ENCODE data around the gene NME4. TPM values are rescaled to one million over a fixed set of nuclear protein-coding genes. Genes with fewer than 3 reads are reported as not detected.

Gene NME4
- total and polyA plus RNA-seq, 2 donors (not counting 1 experiment from before 2014, with no cell fraction given): 48.7 to 61.9 TPM

DNA sequence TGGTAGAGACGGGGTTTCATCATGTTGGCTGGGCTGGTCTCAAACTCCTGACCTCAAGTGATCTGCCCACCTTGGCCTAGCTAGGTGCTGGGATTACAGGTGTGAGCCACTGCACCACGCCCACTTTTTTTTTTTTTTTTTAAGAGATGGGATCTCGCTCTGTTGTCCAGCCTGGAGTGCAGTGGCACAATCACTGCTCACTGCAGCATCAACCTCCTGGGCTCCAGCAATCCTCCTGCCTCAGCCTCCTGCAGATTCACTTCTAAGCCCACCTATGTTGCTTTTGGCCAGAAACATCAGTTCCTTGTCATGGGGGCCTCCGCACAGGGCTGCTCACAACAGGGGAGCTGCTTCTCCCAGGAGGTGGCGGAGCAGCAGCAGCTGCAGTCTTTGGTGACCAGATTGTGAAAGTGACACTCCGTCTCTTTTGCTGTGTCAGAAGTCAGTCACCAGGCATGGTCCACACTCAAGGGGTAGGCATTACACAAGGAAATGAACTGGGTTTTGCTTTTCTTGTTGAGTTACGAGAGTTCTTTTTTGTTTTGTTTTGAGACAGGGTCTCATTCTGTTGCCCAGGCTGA lies 4.5 kb upstream of the NME4 start:
- DNase-seq (no peak), ATAC-seq (ENCODE audit: low read depth) (no peak)
- no peak overlapping the region for H3K4me3 ChIP-seq (ENCODE audit: control extremely low read depth in 1 of 5, extremely low read depth in 1 of 5, insufficient read depth in 1 of 5, low read depth in 2 of 5, low read length in 4 of 5)
- intact Hi-C loops (cut with micrococcal nuclease): loop anchor here (5.0 kb wide), 2 partner anchors 95 to 275 kb away; partner anchors contain the start of gene RHOT2
- CTCF ChIA-PET: interaction anchor here (0.6 to 2.6 kb wide), 6 partner anchors 9 to 184 kb away, joined by 3 to 19 read pairs (median 4); partner anchors contain the start of genes DECR2, LUC7L and NHLRC4
- H3K9me3 Mint-ChIP-seq (ENCODE audit: insufficient read depth): no peaks in the 10 kb centered on the region
- peaks cover 0 to 11% (median 0%) of the 10 kb centered on the region in 3 donors for H3K9me3 ChIP-seq (ENCODE audit: control extremely low read depth in 1 of 3, control insufficient read depth in 2 of 3, insufficient read depth in 1 of 3, low read length in 2 of 3)
- no peaks in the 10 kb centered on the region for H4K20me1 ChIP-seq (ENCODE audit: control insufficient read depth, insufficient read depth, low read length, poor library complexity, severe bottlenecking)
- H3K36me3 ChIP-seq (replicated peaks in 1 of 2; ENCODE audit: control extremely low read depth in 1 of 2, control insufficient read depth in 1 of 2, extremely low read depth in 1 of 2, insufficient read depth in 2 of 2, low read length in 1 of 2): no peaks in the 10 kb centered on the region
- H3K4me3 Mint-ChIP-seq: no peak overlapping the region
- H3K4me1 ChIP-seq (ENCODE audit: control insufficient read depth in 2 of 2, insufficient read depth in 2 of 2, low read length in 2 of 2): peaks cover 13 to 23% of the 10 kb centered on the region in 2 donors
- no peak overlapping the region for H3K27ac ChIP-seq (ENCODE audit: low read length in 2 of 2)
- no peaks in the 10 kb centered on the region for H3K27me3 ChIP-seq (replicated peaks in 1 of 4; ENCODE audit: control extremely low read depth in 1 of 4, control insufficient read depth in 3 of 4, insufficient read depth in 4 of 4, low read length in 3 of 4)
- no peak overlapping the region for H3K4me2 ChIP-seq (replicated peaks; ENCODE audit: low read depth, low read length, poor library complexity, severe bottlenecking)
- H3K79me2 ChIP-seq (ENCODE audit: control insufficient read depth, insufficient read depth, low read length): no peaks in the 10 kb centered on the region
- no peak for TF ChIP-seq EZH2 (IDR thresholded peaks at IDR 0.05; ENCODE audit: borderline replicate concordance, insufficient read depth, low read depth, low read length, poor library complexity, severe bottlenecking)
- TF ChIP-seq, protein P1, sequence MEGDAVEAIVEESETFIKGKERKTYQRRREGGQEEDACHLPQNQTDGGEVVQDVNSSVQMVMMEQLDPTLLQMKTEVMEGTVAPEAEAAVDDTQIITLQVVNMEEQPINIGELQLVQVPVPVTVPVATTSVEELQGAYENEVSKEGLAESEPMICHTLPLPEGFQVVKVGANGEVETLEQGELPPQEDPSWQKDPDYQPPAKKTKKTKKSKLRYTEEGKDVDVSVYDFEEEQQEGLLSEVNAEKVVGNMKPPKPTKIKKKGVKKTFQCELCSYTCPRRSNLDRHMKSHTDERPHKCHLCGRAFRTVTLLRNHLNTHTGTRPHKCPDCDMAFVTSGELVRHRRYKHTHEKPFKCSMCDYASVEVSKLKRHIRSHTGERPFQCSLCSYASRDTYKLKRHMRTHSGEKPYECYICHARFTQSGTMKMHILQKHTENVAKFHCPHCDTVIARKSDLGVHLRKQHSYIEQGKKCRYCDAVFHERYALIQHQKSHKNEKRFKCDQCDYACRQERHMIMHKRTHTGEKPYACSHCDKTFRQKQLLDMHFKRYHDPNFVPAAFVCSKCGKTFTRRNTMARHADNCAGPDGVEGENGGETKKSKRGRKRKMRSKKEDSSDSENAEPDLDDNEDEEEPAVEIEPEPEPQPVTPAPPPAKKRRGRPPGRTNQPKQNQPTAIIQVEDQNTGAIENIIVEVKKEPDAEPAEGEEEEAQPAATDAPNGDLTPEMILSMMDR (IDR thresholded peaks at IDR 0.05): no peak
- H3K27ac Mint-ChIP-seq: peak overlapping the region; percentile 3
- no peak overlapping the region for H3K9ac ChIP-seq (ENCODE audit: low read length)
- peaks cover 16% of the 10 kb centered on the region for H3K4me1 Mint-ChIP-seq
- no peaks in the 10 kb centered on the region for H3K27me3 Mint-ChIP-seq
- 77% methylated on average over 4 of the region's 7 CpGs for WGBS (ENCODE audit: insufficient coverage)
- POLR2A ChIA-PET: interaction anchor here (0.6 to 1.3 kb wide), 3 partner anchors 9 to 169 kb away, joined by 3 to 9 read pairs (median 5); partner anchors contain the start of gene DECR2
- H2AFZ ChIP-seq (ENCODE audit: insufficient read depth, low read depth, low read length, poor library complexity, severe bottlenecking): no peak overlapping the region

DNA sequence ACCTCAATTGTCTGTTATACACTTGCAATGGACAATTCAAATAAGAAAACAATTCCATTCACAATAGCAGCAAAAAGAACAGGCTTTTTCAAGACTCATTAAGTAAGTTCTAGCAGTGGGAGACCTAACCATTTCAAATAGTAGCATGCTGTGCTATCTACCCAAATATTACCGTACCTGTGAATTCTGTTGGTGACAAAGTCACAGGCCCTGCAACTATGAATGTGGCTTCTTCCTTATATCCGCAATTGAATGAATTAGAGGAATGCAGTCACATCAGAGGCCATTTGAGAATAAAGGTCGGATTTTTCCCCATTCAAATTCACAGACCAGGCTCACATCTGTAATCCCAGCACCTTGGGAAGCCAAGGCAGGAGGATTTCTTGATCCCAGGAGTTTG lies 800 bp upstream of the NME4 start:
- Histone ChIP-seq H3K9ac (ENCODE audit: low read length) (no peak overlapping the region), H3K27me3 (replicated peaks in 1 of 4; ENCODE audit: control extremely low read depth in 1 of 4, control insufficient read depth in 3 of 4, insufficient read depth in 4 of 4, low read length in 3 of 4) (no peaks in the 10 kb centered on the region), H2AFZ (ENCODE audit: insufficient read depth, low read depth, low read length, poor library complexity, severe bottlenecking) (no peak overlapping the region), H3K79me2 (ENCODE audit: control insufficient read depth, insufficient read depth, low read length) (no peaks in the 10 kb centered on the region), H3K4me1 (ENCODE audit: control insufficient read depth in 2 of 2, insufficient read depth in 2 of 2, low read length in 2 of 2) (peaks cover 26 to 36% of the 10 kb centered on the region in 2 donors), H4K20me1 (ENCODE audit: control insufficient read depth, insufficient read depth, low read length, poor library complexity, severe bottlenecking) (peaks cover 7% of the 10 kb centered on the region), H3K4me3 (ENCODE audit: control extremely low read depth in 1 of 5, extremely low read depth in 1 of 5, insufficient read depth in 1 of 5, low read depth in 2 of 5, low read length in 4 of 5) (no peak overlapping the region), H3K36me3 (replicated peaks in 1 of 2; ENCODE audit: control extremely low read depth in 1 of 2, control insufficient read depth in 1 of 2, extremely low read depth in 1 of 2, insufficient read depth in 2 of 2, low read length in 1 of 2) (peaks cover 0 to 6% of the 10 kb centered on the region in 2 experiments), H3K27ac (ENCODE audit: low read length in 2 of 2) (no peak overlapping the region), H3K9me3 (ENCODE audit: control extremely low read depth in 1 of 3, control insufficient read depth in 2 of 3, insufficient read depth in 1 of 3, low read length in 2 of 3) (peaks cover 0 to 11% (median 0%) of the 10 kb centered on the region in 3 donors), H3K4me2 (replicated peaks; ENCODE audit: low read depth, low read length, poor library complexity, severe bottlenecking) (peak overlapping the region; percentile 79)
- H3K4me1 Mint-ChIP-seq: peaks cover 29% of the 10 kb centered on the region
- H3K27ac Mint-ChIP-seq: peak overlapping the region; percentile 93
- ChIA-PET POLR2A (interaction anchor here (0.6 to 1.0 kb wide), 2 partner anchors 14 to 59 kb away, joined by 6 to 8 read pairs; no protein-coding TSS in a partner anchor), CTCF (interaction anchor here (1.2 kb wide), 1 partner anchor 12 kb away, joined by 3 read pairs; no protein-coding TSS in a partner anchor)
- no peaks in the 10 kb centered on the region for H3K9me3 Mint-ChIP-seq (ENCODE audit: insufficient read depth)
- no CpG with 5 or more reads among the region's 3 CpGs for WGBS (ENCODE audit: insufficient coverage)
- DNase-seq (no peak), ATAC-seq (ENCODE audit: low read depth) (no peak)
- no peaks in the 10 kb centered on the region for H3K27me3 Mint-ChIP-seq
- peak overlapping the region; percentile 92 for H3K4me3 Mint-ChIP-seq
- intact Hi-C loops (cut with micrococcal nuclease): loop anchor here (1.0 kb wide), 1 partner anchor 13 kb away; no protein-coding TSS in a partner anchor
- TF ChIP-seq, protein P1 (IDR thresholded peaks at IDR 0.05): no peak
- no peak for TF ChIP-seq EZH2 (IDR thresholded peaks at IDR 0.05; ENCODE audit: borderline replicate concordance, insufficient read depth, low read depth, low read length, poor library complexity, severe bottlenecking)
